ENCODE measurements around the gene COL18A1.
A peak's percentile ranks its signal among the peaks of the same experiment; 100 is the strongest.
"Not testable (repeated sequence)": the region's sequence is repeated elsewhere in the genome, so short reads cannot be mapped to it uniquely, and the experiment has no call there.

Gene COL18A1

GRCh38 chr21:45551783-45552695 is 147.1 kb downstream of the COL18A1 start:
- no peak for DNase-seq

GRCh38 chr21:45552696-45553391 is 147.9 kb downstream of the COL18A1 start:
- DNase-seq: no peak

- peak; percentile 93 for DNase-seq
Observed at GRCh38 chr21:45554477-45555175, 149.7 kb downstream of the COL18A1 start.

- no peak for DNase-seq
Observed at GRCh38 chr21:45555251-45555556, 150.2 kb downstream of the COL18A1 start.

- peak; percentile 96 for DNase-seq
Observed at GRCh38 chr21:45555557-45556301, 150.8 kb downstream of the COL18A1 start.

GRCh38 chr21:45556302-45556644 is 151.3 kb downstream of the COL18A1 start:
- DNase-seq: no peak

GRCh38 chr21:45556645-45557615 is 152.0 kb downstream of the COL18A1 start:
- DNase-seq: no peak

GRCh38 chr21:45557616-45558043 is 152.7 kb downstream of the COL18A1 start:
- DNase-seq: no peak

GRCh38 chr21:45558044-45558721 is 153.2 kb downstream of the COL18A1 start:
- no peak for DNase-seq

GRCh38 chr21:45559216-45560105 is 154.5 kb downstream of the COL18A1 start:
- no peak for DNase-seq

- DNase-seq: no peak
Observed at GRCh38 chr21:45560106-45561021, 155.4 kb downstream of the COL18A1 start.

GRCh38 chr21:45561241-45561640 is 156.3 kb downstream of the COL18A1 start:
- DNase-seq: not testable (repeated sequence)

- DNase-seq: no peak
Observed at GRCh38 chr21:45562402-45562801, 157.4 kb downstream of the COL18A1 start.

GRCh38 chr21:45562965-45563364 is 158.0 kb downstream of the COL18A1 start:
- no peak for DNase-seq

Measured in OCI-M1 (cell line).